Stimulated activated naive CD8-positive, alpha-beta T cell treated with anti-CD3 and anti-CD28 coated beads, Interleukin-15, Interleukin-2, amounts not matched to agents 100 ng/mL and 50 ng/mL, for 24 hours (primary cell): ENCODE results near the gene GPR15LG.
A peak's percentile ranks its signal among the peaks of the same experiment; 100 is the strongest.
"Not testable (repeated sequence)": the region's sequence is repeated elsewhere in the genome, so short reads cannot be mapped to it uniquely, and the experiment has no call there.

Experiments used
- H3K27ac Mint-ChIP-seq: one replicate; pipeline ENCODE4 v1.8.0; 2021; ENCODE audit warnings: mild to moderate bottlenecking, mixed read lengths
- H3K27me3 Mint-ChIP-seq: one replicate; pipeline ENCODE4 v1.8.0; 2021; ENCODE audit warnings: mixed read lengths
- H3K36me3 Mint-ChIP-seq: one replicate; pipeline ENCODE4 v1.8.0; 2021; ENCODE audit warnings: low read depth, mixed read lengths
- H3K4me1 Mint-ChIP-seq: one replicate; pipeline ENCODE4 v1.8.0; 2021; ENCODE audit warnings: low read depth, mixed read lengths
- H3K4me3 Mint-ChIP-seq: one replicate; pipeline ENCODE4 v1.8.0; 2021; ENCODE audit warnings: mild to moderate bottlenecking, mixed read lengths
- H3K9me3 Mint-ChIP-seq: one replicate; pipeline ENCODE4 v1.8.0; 2021; ENCODE audit warnings: mixed read lengths

GPR15LG gene

GRCh38 chr10:84173501-84173929, at the start of gene GPR15LG:
Gene GPR15LG, plus strand, starts transcription at chr10:84173801. Its CDS starts 51 bp downstream, at chr10:84173852.
- no peaks in the 10 kb centered on the region for H3K36me3 Mint-ChIP-seq
- peaks cover 10% of the 10 kb centered on the region for H3K4me1 Mint-ChIP-seq
- H3K9me3 Mint-ChIP-seq, result no peaks in the 10 kb centered on the region
- no peak within 1 kb of the TSS for H3K27ac Mint-ChIP-seq
- no peaks in the 10 kb centered on the region for H3K27me3 Mint-ChIP-seq
- H3K4me3 Mint-ChIP-seq, result no peak within 1 kb of the TSS

GRCh38 chr10:84125910-84126784, 47.5 kb upstream of the GPR15LG start:
- not testable (repeated sequence) for H3K4me3 Mint-ChIP-seq, H3K9me3 Mint-ChIP-seq, H3K36me3 Mint-ChIP-seq, H3K4me1 Mint-ChIP-seq, H3K27ac Mint-ChIP-seq
- peaks cover 28% of the 10 kb centered on the region for H3K27me3 Mint-ChIP-seq

- Mint-ChIP-seq H3K4me1 (no peaks in the 10 kb centered on the region), H3K36me3 (no peaks in the 10 kb centered on the region), H3K27me3 (peaks cover 29% of the 10 kb centered on the region), H3K9me3 (peaks cover 5% of the 10 kb centered on the region), H3K4me3 (no peak overlapping the region), H3K27ac (no peak overlapping the region)
Observed at GRCh38 chr10:84126785-84127167, 46.8 kb upstream of the GPR15LG start.

GRCh38 chr10:84135836-84136235, 37.8 kb upstream of the GPR15LG start:
- Mint-ChIP-seq H3K27ac (no peak overlapping the region), H3K27me3 (peaks cover 10% of the 10 kb centered on the region), H3K36me3 (peaks cover 6% of the 10 kb centered on the region), H3K4me1 (peaks cover 15% of the 10 kb centered on the region), H3K9me3 (no peaks in the 10 kb centered on the region), H3K4me3 (no peak overlapping the region)

GRCh38 chr10:84137811-84138210, 35.8 kb upstream of the GPR15LG start:
- H3K36me3 Mint-ChIP-seq, result peaks cover 25% of the 10 kb centered on the region
- peaks cover 25% of the 10 kb centered on the region for H3K4me1 Mint-ChIP-seq
- no peaks in the 10 kb centered on the region for H3K9me3 Mint-ChIP-seq
- peak overlapping the region; percentile 95 for H3K4me3 Mint-ChIP-seq
- H3K27me3 Mint-ChIP-seq, result peaks cover 3% of the 10 kb centered on the region
- H3K27ac Mint-ChIP-seq, result peak overlapping the region; percentile 91

GRCh38 chr10:84138478-84139125, 35.0 kb upstream of the GPR15LG start:
- Mint-ChIP-seq H3K27me3 (peaks cover 2% of the 10 kb centered on the region), H3K9me3 (no peaks in the 10 kb centered on the region), H3K4me3 (peak overlapping the region; percentile 95), H3K4me1 (peaks cover 25% of the 10 kb centered on the region), H3K27ac (peak overlapping the region; percentile 91), H3K36me3 (peaks cover 32% of the 10 kb centered on the region)

GRCh38 chr10:84139126-84140035, 34.2 kb upstream of the GPR15LG start, which contains the start of gene GHITM:
Gene GHITM, plus strand, starts transcription at chr10:84139509. Its CDS starts 1,992 bp downstream, at chr10:84141501.
- H3K4me3 Mint-ChIP-seq, result peak within 1 kb of the TSS; percentile 95
- no peaks in the 10 kb centered on the region for H3K9me3 Mint-ChIP-seq
- peaks cover 25% of the 10 kb centered on the region for H3K4me1 Mint-ChIP-seq
- H3K27me3 Mint-ChIP-seq, result no peaks in the 10 kb centered on the region
- peak within 1 kb of the TSS; percentile 91 for H3K27ac Mint-ChIP-seq
- peaks cover 37% of the 10 kb centered on the region for H3K36me3 Mint-ChIP-seq

- H3K27me3 Mint-ChIP-seq, result no peaks in the 10 kb centered on the region
- no peaks in the 10 kb centered on the region for H3K9me3 Mint-ChIP-seq
- peaks cover 43% of the 10 kb centered on the region for H3K36me3 Mint-ChIP-seq
- H3K27ac Mint-ChIP-seq, result peak overlapping the region; percentile 91
- peaks cover 25% of the 10 kb centered on the region for H3K4me1 Mint-ChIP-seq
- H3K4me3 Mint-ChIP-seq, result peak overlapping the region; percentile 95
Observed at GRCh38 chr10:84140036-84140379, 33.6 kb upstream of the GPR15LG start.

- H3K9me3 Mint-ChIP-seq, result no peaks in the 10 kb centered on the region
- H3K27me3 Mint-ChIP-seq, result no peaks in the 10 kb centered on the region
- H3K36me3 Mint-ChIP-seq, result peaks cover 83% of the 10 kb centered on the region
- peak overlapping the region; percentile 1 for H3K27ac Mint-ChIP-seq
- no peak overlapping the region for H3K4me3 Mint-ChIP-seq
- peaks cover 7% of the 10 kb centered on the region for H3K4me1 Mint-ChIP-seq
Observed at GRCh38 chr10:84147347-84147746, 26.3 kb upstream of the GPR15LG start.

- H3K4me1 Mint-ChIP-seq, result peaks cover 15% of the 10 kb centered on the region
- H3K27me3 Mint-ChIP-seq, H3K27ac Mint-ChIP-seq: not testable (repeated sequence)
Observed at GRCh38 chr10:84148006-84148597, 25.5 kb upstream of the GPR15LG start.

GRCh38 chr10:84149854-84150253, 23.7 kb upstream of the GPR15LG start:
- Mint-ChIP-seq H3K4me3 (no peak overlapping the region), H3K4me1 (peaks cover 22% of the 10 kb centered on the region), H3K36me3 (peaks cover 85% of the 10 kb centered on the region), H3K27me3 (no peaks in the 10 kb centered on the region), H3K27ac (no peak overlapping the region), H3K9me3 (no peaks in the 10 kb centered on the region)

More at GRCh38 chr10:84148006-84148597, 25.5 kb upstream of the GPR15LG start:
- peaks cover 83% of the 10 kb centered on the region for H3K36me3 Mint-ChIP-seq
- H3K9me3 Mint-ChIP-seq, H3K4me3 Mint-ChIP-seq: not testable (repeated sequence)

GRCh38 chr10:84152769-84153168, 20.8 kb upstream of the GPR15LG start:
- H3K4me3 Mint-ChIP-seq, result no peak overlapping the region
- peak overlapping the region; percentile 79 for H3K27ac Mint-ChIP-seq
- H3K36me3 Mint-ChIP-seq, result peaks cover 68% of the 10 kb centered on the region
- peaks cover 34% of the 10 kb centered on the region for H3K4me1 Mint-ChIP-seq
- H3K9me3 Mint-ChIP-seq, result no peaks in the 10 kb centered on the region
- H3K27me3 Mint-ChIP-seq, result no peaks in the 10 kb centered on the region

GRCh38 chr10:84155521-84155920, 18.1 kb upstream of the GPR15LG start:
- Mint-ChIP-seq H3K36me3 (peaks cover 51% of the 10 kb centered on the region), H3K4me3 (no peak overlapping the region), H3K4me1 (peaks cover 51% of the 10 kb centered on the region), H3K27ac (no peak overlapping the region), H3K27me3 (no peaks in the 10 kb centered on the region), H3K9me3 (no peaks in the 10 kb centered on the region)

GRCh38 chr10:84156009-84156408, 17.6 kb upstream of the GPR15LG start:
- Mint-ChIP-seq H3K27me3 (no peaks in the 10 kb centered on the region), H3K4me3 (no peak overlapping the region), H3K9me3 (no peaks in the 10 kb centered on the region), H3K36me3 (peaks cover 46% of the 10 kb centered on the region), H3K4me1 (peaks cover 51% of the 10 kb centered on the region), H3K27ac (no peak overlapping the region)
